HEK293 (cell line): ENCODE measurements around the gene TPP2.

Experiments used
- CTCF ChIA-PET: fragments of 350-600 bp; formaldehyde crosslinking; extraction: SDS; loops from one replicate; lab custom pipeline; 2021; ENCODE audit warnings: antibody characterized with exemption; lab: Yijun Ruan, JAX
- POLR2A ChIA-PET: fragments of 300-600 bp; formaldehyde crosslinking; extraction: SDS; loops from one replicate; lab custom pipeline; 2020; ENCODE audit warnings: antibody characterized with exemption, inconsistent platforms; lab: Yijun Ruan, JAX
- H3K27ac ChIP-seq: fragments of 200-500 bp; sonication (Bioruptor generic); 2 replicates; pipeline ENCODE4 v1.5.1; 2014; ENCODE audit warnings: low read depth, low read length, control low read depth, inconsistent platforms; ENCODE audit errors: extremely low read depth
- H3K36me3 ChIP-seq, 2 experiments: fragments of 200-500 bp in 1 of 2; sonication (Bioruptor generic) in 1 of 2; 1 replicate in 1 of 2; 2 replicates in 1 of 2; pipeline ENCODE4 v1.5.1; 2014 to 2017; ENCODE audit warnings: inconsistent platforms in 2 of 2, low read length in 2 of 2; ENCODE audit not compliant: control insufficient read depth in 2 of 2, insufficient read depth in 1 of 2
- H3K4me1 ChIP-seq: fragments of 200-500 bp; sonication (Bioruptor generic); 2 replicates; pipeline ENCODE4 v1.5.1; 2014; ENCODE audit warnings: mild to moderate bottlenecking, low read length, inconsistent platforms; ENCODE audit not compliant: control insufficient read depth, insufficient read depth
- H3K4me3 ChIP-seq: 2 replicates; pipeline ENCODE4 v1.5.1; 2011; ENCODE audit warnings: low read depth, mild to moderate bottlenecking, control low read depth, low read length, moderate library complexity
- H3K9me3 ChIP-seq: fragments of 200-500 bp; sonication (Bioruptor generic); 2 replicates; pipeline ENCODE4 v1.5.1; 2014; ENCODE audit warnings: low read depth, low read length, inconsistent platforms; ENCODE audit not compliant: control insufficient read depth, insufficient read depth
- GFI1B ChIP-seq: fragments of 450-650 bp; formaldehyde crosslinking; IDR thresholded peaks from 2 replicates; pipeline ENCODE4 v1.5.1; 2016; ENCODE audit warnings: missing biosample characterization, missing genetic modification characterization
- IKZF3 ChIP-seq: fragments of 450-650 bp; IDR thresholded peaks from 2 replicates; pipeline ENCODE4 v1.5.0; 2018; ENCODE audit warnings: missing biosample characterization, mild to moderate bottlenecking, missing genetic modification characterization, moderate library complexity
- SCRT2 ChIP-seq: fragments of 450-650 bp; formaldehyde crosslinking; IDR thresholded peaks from 2 replicates; pipeline ENCODE4 v1.5.1; 2016; ENCODE audit warnings: missing biosample characterization, missing genetic modification characterization
- SP2 ChIP-seq: fragments of 450-650 bp; formaldehyde crosslinking; IDR thresholded peaks from 2 replicates; pipeline ENCODE4 v1.5.1; 2016; ENCODE audit warnings: missing biosample characterization, missing genetic modification characterization
- SP3 ChIP-seq: fragments of 450-650 bp; formaldehyde crosslinking; IDR thresholded peaks from 2 replicates; pipeline ENCODE4 v1.5.1; 2016; ENCODE audit warnings: missing biosample characterization, missing genetic modification characterization
- SP7 ChIP-seq: fragments of 450-650 bp; formaldehyde crosslinking; IDR thresholded peaks from 2 replicates; pipeline ENCODE4 v1.5.1; 2016; ENCODE audit warnings: missing biosample characterization, missing genetic modification characterization
- TCF7L2 ChIP-seq: IDR thresholded peaks from 2 replicates; pipeline ENCODE4 v1.6.1; 2011; ENCODE audit warnings: low read depth, mild to moderate bottlenecking, inconsistent platforms, low read length, moderate library complexity, borderline replicate concordance
- ZBTB20 ChIP-seq: fragments of 450-650 bp; formaldehyde crosslinking; IDR thresholded peaks from 2 replicates; pipeline ENCODE4 v1.5.1; 2016; ENCODE audit warnings: missing biosample characterization, missing genetic modification characterization
- ZFHX2 ChIP-seq: fragments of 450-650 bp; formaldehyde crosslinking; conservative IDR thresholded peaks from 2 replicates; pipeline ENCODE4 v1.5.1; 2016; ENCODE audit warnings: missing biosample characterization, missing genetic modification characterization
- ZFP3 ChIP-seq: fragments of 450-650 bp; formaldehyde crosslinking; IDR thresholded peaks from 2 replicates; pipeline ENCODE4 v1.5.1; 2016; ENCODE audit warnings: low read depth, missing biosample characterization, missing genetic modification characterization
- ZNF133 ChIP-seq: fragments of 450-650 bp; formaldehyde crosslinking; IDR thresholded peaks from 2 replicates; pipeline ENCODE4 v1.5.1; 2016; ENCODE audit warnings: missing biosample characterization, missing genetic modification characterization
- ZNF146 ChIP-seq: fragments of 450-650 bp; formaldehyde crosslinking; IDR thresholded peaks from 2 replicates; pipeline ENCODE4 v1.5.1; 2016; ENCODE audit warnings: missing biosample characterization, missing genetic modification characterization
- ZNF169 ChIP-seq: fragments of 450-650 bp; formaldehyde crosslinking; IDR thresholded peaks from 2 replicates; pipeline ENCODE4 v1.5.1; 2016; ENCODE audit warnings: missing biosample characterization, missing genetic modification characterization
- ZNF324 ChIP-seq: fragments of 450-650 bp; formaldehyde crosslinking; IDR thresholded peaks from 2 replicates; pipeline ENCODE4 v1.5.1; 2016; ENCODE audit warnings: missing biosample characterization, missing genetic modification characterization
- ZNF580 ChIP-seq: fragments of 450-650 bp; formaldehyde crosslinking; IDR thresholded peaks from 2 replicates; pipeline ENCODE4 v1.5.1; 2016; ENCODE audit warnings: missing biosample characterization, missing genetic modification characterization
- ZNF830 ChIP-seq: fragments of 450-650 bp; IDR thresholded peaks from 2 replicates; pipeline ENCODE4 v1.5.0; 2018; ENCODE audit warnings: missing biosample characterization, missing genetic modification characterization, low read depth, mild to moderate bottlenecking, moderate library complexity
- ZSCAN16 ChIP-seq: fragments of 450-650 bp; formaldehyde crosslinking; IDR thresholded peaks from 2 replicates; pipeline ENCODE4 v1.5.1; 2016; ENCODE audit warnings: missing biosample characterization, missing genetic modification characterization
- TF ChIP-seq, protein P1 (sequence below): fragments of 450-650 bp; formaldehyde crosslinking; IDR thresholded peaks from 2 replicates; pipeline ENCODE4 v1.5.1; 2017; ENCODE audit warnings: missing biosample characterization, mild to moderate bottlenecking, missing genetic modification characterization, moderate library complexity
- TF ChIP-seq, protein P2 (sequence below): fragments of 450-650 bp; formaldehyde crosslinking; IDR thresholded peaks from 2 replicates; pipeline ENCODE4 v1.5.1; 2016; ENCODE audit warnings: missing biosample characterization, missing genetic modification characterization

The TPP2 gene

GRCh38 chr13:102642029-102642428 lies 45.2 kb downstream of the TPP2 start (continued):
- TF ChIP-seq SP7 (tag by site-specific recombination) (no peak), ZNF580 (no peak), SP3 (no peak), ZBTB20 (tag by site-specific recombination) (no peak), IKZF3 (no peak)

DNA sequence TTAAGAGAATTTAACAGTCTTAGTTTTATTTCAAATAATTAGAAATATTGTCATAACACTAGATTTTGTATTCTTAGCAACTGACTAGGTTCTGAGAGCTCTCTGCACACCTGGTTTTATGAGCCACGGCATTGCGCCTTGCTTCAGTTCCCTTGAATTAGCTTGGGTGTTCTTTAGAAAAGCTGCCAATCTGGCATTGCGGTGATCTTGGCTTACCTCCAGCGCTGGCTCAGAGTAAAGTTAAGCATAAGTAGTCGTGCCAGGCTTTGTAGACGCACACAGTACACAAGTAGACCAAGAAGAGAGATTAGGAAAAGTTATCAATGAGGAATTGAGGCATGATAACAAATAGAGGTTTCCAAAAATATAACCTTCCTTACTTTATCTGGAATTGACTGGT lies 45.7 kb downstream of the TPP2 start:
- H3K4me1 ChIP-seq = no peaks in the 10 kb centered on the region
- TF ChIP-seq, protein P1, sequence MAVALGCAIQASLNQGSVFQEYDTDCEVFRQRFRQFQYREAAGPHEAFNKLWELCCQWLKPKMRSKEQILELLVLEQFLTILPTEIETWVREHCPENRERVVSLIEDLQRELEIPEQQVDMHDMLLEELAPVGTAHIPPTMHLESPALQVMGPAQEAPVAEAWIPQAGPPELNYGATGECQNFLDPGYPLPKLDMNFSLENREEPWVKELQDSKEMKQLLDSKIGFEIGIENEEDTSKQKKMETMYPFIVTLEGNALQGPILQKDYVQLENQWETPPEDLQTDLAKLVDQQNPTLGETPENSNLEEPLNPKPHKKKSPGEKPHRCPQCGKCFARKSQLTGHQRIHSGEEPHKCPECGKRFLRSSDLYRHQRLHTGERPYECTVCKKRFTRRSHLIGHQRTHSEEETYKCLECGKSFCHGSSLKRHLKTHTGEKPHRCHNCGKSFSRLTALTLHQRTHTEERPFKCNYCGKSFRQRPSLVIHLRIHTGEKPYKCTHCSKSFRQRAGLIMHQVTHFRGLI (tag by site-specific recombination) = no peak
- TF ChIP-seq ZNF830 (tag by site-specific recombination) (no peak), ZNF324 (no peak), ZNF169 (no peak)
- CTCF ChIA-PET = no interaction called here
- H3K27ac ChIP-seq = no peak overlapping the region
- POLR2A ChIA-PET = interaction anchor here (0.6 kb wide), 1 partner anchor 54 kb away, joined by 3 read pairs; no protein-coding TSS in a partner anchor
- peaks cover 14 to 81% of the 10 kb centered on the region in 2 experiments for H3K36me3 ChIP-seq
- H3K4me3 ChIP-seq = no peak overlapping the region
- H3K9me3 ChIP-seq = no peaks in the 10 kb centered on the region

- Histone ChIP-seq H3K4me3 (no peak overlapping the region), H3K4me1 (no peaks in the 10 kb centered on the region), H3K36me3 (peaks cover 14 to 80% of the 10 kb centered on the region in 2 experiments), H3K9me3 (no peaks in the 10 kb centered on the region), H3K27ac (no peak overlapping the region)
- ChIA-PET CTCF (no interaction called here), POLR2A (no interaction called here)
- no peak for TF ChIP-seq ZNF146 (tag by site-specific recombination)
- TF ChIP-seq ZFP3 (tag by site-specific recombination) = no peak
- no peak for TF ChIP-seq ZFHX2
- no peak for TF ChIP-seq ZNF133
- no peak for TF ChIP-seq ZSCAN16 (tag by site-specific recombination)
- TF ChIP-seq, protein P2, sequence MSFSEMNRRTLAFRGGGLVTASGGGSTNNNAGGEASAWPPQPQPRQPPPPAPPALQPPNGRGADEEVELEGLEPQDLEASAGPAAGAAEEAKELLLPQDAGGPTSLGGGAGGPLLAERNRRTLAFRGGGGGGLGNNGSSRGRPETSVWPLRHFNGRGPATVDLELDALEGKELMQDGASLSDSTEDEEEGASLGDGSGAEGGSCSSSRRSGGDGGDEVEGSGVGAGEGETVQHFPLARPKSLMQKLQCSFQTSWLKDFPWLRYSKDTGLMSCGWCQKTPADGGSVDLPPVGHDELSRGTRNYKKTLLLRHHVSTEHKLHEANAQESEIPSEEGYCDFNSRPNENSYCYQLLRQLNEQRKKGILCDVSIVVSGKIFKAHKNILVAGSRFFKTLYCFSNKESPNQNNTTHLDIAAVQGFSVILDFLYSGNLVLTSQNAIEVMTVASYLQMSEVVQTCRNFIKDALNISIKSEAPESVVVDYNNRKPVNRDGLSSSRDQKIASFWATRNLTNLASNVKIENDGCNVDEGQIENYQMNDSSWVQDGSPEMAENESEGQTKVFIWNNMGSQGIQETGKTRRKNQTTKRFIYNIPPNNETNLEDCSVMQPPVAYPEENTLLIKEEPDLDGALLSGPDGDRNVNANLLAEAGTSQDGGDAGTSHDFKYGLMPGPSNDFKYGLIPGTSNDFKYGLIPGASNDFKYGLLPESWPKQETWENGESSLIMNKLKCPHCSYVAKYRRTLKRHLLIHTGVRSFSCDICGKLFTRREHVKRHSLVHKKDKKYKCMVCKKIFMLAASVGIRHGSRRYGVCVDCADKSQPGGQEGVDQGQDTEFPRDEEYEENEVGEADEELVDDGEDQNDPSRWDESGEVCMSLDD (tag by site-specific recombination) = no peak
- no peak for TF ChIP-seq SP7 (tag by site-specific recombination)
- TF ChIP-seq GFI1B = no peak
- no peak for TF ChIP-seq SCRT2 (tag by site-specific recombination)
These were observed 46.9 kb downstream of the TPP2 start for GRCh38 chr13:102643656-102644055.

DNA sequence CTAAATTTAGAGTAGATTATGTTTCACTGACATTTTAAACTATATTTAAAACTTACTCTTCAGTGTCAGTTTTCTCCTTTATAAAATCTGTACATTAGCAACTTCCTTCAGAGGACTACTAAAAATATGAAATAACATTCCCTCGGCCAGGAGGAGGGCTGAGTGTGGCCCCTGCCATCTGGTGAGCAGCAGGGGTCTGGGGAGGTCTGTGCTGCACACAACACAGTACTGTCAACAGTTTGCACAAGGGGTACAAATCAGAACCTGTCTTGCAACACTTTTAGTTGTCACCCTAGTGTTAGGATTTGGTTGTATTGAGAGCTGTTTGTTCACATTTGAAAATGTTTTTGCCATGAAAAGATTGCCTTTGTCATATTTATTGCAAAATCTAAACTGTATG lies 48.9 kb downstream of the TPP2 start:
- no peak overlapping the region for H3K27ac ChIP-seq
- POLR2A ChIA-PET = no interaction called here
- H3K4me3 ChIP-seq = no peak overlapping the region
- H3K4me1 ChIP-seq = no peaks in the 10 kb centered on the region
- peaks cover 23 to 85% of the 10 kb centered on the region in 2 experiments for H3K36me3 ChIP-seq
- TF ChIP-seq SP2 (tag by site-specific recombination) (no peak), TCF7L2 (no peak)
- no peaks in the 10 kb centered on the region for H3K9me3 ChIP-seq
- CTCF ChIA-PET = no interaction called here
